H9 (cell line): ENCODE results near the gene ROPN1L. TPM values are rescaled to one million over a fixed set of nuclear protein-coding genes. Genes with fewer than 3 reads are reported as not detected.

Experiments used
- DNase-seq: peaks from one replicate; pipeline ENCODE4 v3.0.0-alpha.2; 2017
- H2AFZ ChIP-seq: one replicate; pipeline ENCODE4 v1.6.1; 2013; ENCODE audit warnings: mild to moderate bottlenecking, low read length, control low read depth, moderate library complexity
- H2AK5ac ChIP-seq: 2 replicates; pipeline ENCODE4 v1.6.1; 2013; ENCODE audit warnings: low read length, control low read depth, mixed read lengths; ENCODE audit not compliant: insufficient read length
- H2BK120ac ChIP-seq: one replicate; pipeline ENCODE4 v1.6.1; 2013; ENCODE audit warnings: low read depth, mild to moderate bottlenecking, low read length, control low read depth, inconsistent platforms; ENCODE audit not compliant: poor library complexity, severe bottlenecking
- H2BK12ac ChIP-seq: 2 replicates; pipeline ENCODE4 v1.6.1; 2013; ENCODE audit warnings: low read length, control low read depth, mixed read lengths, low read depth; ENCODE audit not compliant: insufficient read length
- H2BK15ac ChIP-seq: 2 replicates; pipeline ENCODE4 v1.6.1; 2013; ENCODE audit warnings: low read depth, low read length, control low read depth
- H2BK20ac ChIP-seq: one replicate; pipeline ENCODE4 v1.6.1; 2013; ENCODE audit warnings: low read depth, mild to moderate bottlenecking, low read length, control low read depth, inconsistent platforms; ENCODE audit not compliant: poor library complexity, severe bottlenecking
- H2BK5ac ChIP-seq: 2 replicates; pipeline ENCODE4 v1.6.1; 2013; ENCODE audit warnings: low read length, control low read depth, mixed read lengths; ENCODE audit not compliant: insufficient read length
- H3K14ac ChIP-seq: 2 replicates; pipeline ENCODE4 v1.6.1; 2013; ENCODE audit warnings: low read length, control low read depth; ENCODE audit not compliant: insufficient read depth
- H3K18ac ChIP-seq: 2 replicates; pipeline ENCODE4 v1.6.1; 2013; ENCODE audit warnings: low read depth, mild to moderate bottlenecking, mixed read lengths, low read length, control low read depth; ENCODE audit not compliant: insufficient read length
- H3K23ac ChIP-seq: 2 replicates; pipeline ENCODE4 v1.6.1; 2013; ENCODE audit warnings: low read length, control low read depth, mixed read lengths, low read depth; ENCODE audit not compliant: insufficient read length
- H3K23me2 ChIP-seq: 2 replicates; pipeline ENCODE4 v1.6.1; 2013; ENCODE audit warnings: low read depth, mild to moderate bottlenecking, mixed read lengths, low read length, control low read depth; ENCODE audit not compliant: insufficient read length, poor library complexity, severe bottlenecking
- H3K27ac ChIP-seq: 2 replicates; pipeline ENCODE4 v1.5.1; 2013; ENCODE audit warnings: low read length, control low read depth, mixed read lengths, low read depth; ENCODE audit not compliant: insufficient read length
- H3K27me3 ChIP-seq: 2 replicates; pipeline ENCODE4 v1.6.1; 2013; ENCODE audit warnings: low read length, control low read depth, inconsistent platforms; ENCODE audit not compliant: insufficient read depth
- H3K4ac ChIP-seq: 2 replicates; pipeline ENCODE4 v1.6.1; 2013; ENCODE audit warnings: low read depth, mild to moderate bottlenecking, control low read depth, inconsistent platforms, low read length, moderate library complexity
- H3K4me1 ChIP-seq: 2 replicates; pipeline ENCODE4 v1.6.1; 2013; ENCODE audit warnings: low read length, control low read depth, inconsistent platforms; ENCODE audit not compliant: insufficient read depth
- H3K4me2 ChIP-seq: 2 replicates; pipeline ENCODE4 v1.6.1; 2013; ENCODE audit warnings: low read length, control low read depth, mixed read lengths; ENCODE audit not compliant: insufficient read length, insufficient read depth
- H3K56ac ChIP-seq: 2 replicates; pipeline ENCODE4 v1.6.1; 2013; ENCODE audit warnings: low read depth, mild to moderate bottlenecking, mixed read lengths, low read length, control low read depth; ENCODE audit not compliant: insufficient read length
- H3K79me1 ChIP-seq: 2 replicates; pipeline ENCODE4 v1.6.1; 2013; ENCODE audit warnings: low read depth, mild to moderate bottlenecking, moderate library complexity, low read length, control low read depth, inconsistent platforms; ENCODE audit not compliant: insufficient read depth, poor library complexity, severe bottlenecking
- H3K79me2 ChIP-seq: 2 replicates; pipeline ENCODE4 v1.6.1; 2013; ENCODE audit warnings: low read length, control low read depth, inconsistent platforms; ENCODE audit not compliant: insufficient read depth
- H3K9ac ChIP-seq: 2 replicates; pipeline ENCODE4 v1.6.1; 2013; ENCODE audit warnings: low read length, control low read depth, mixed read lengths; ENCODE audit not compliant: insufficient read length; ENCODE audit errors: extremely low read depth
- H3K9me3 ChIP-seq: one replicate; pipeline ENCODE4 v1.6.1; 2013; ENCODE audit warnings: low read depth, low read length, inconsistent platforms; ENCODE audit not compliant: control insufficient read depth
- H3T11ph ChIP-seq: one replicate; pipeline ENCODE4 v1.6.1; 2013; ENCODE audit warnings: mild to moderate bottlenecking, low read length, control low read depth, inconsistent platforms
- H4K20me1 ChIP-seq: one replicate; pipeline ENCODE4 v1.6.1; 2013; ENCODE audit not compliant: control insufficient read depth, insufficient read length, insufficient read depth
- H4K5ac ChIP-seq: 2 replicates; pipeline ENCODE4 v1.6.1; 2013; ENCODE audit warnings: low read depth, mild to moderate bottlenecking, mixed read lengths, low read length, control low read depth; ENCODE audit not compliant: insufficient read length
- H4K8ac ChIP-seq: replicated peaks from 2 replicates; pipeline ENCODE4 v1.6.1; 2013; ENCODE audit warnings: low read length, control low read depth, mixed read lengths, low read depth; ENCODE audit not compliant: insufficient read length
- H4K91ac ChIP-seq: 2 replicates; pipeline ENCODE4 v1.6.1; 2013; ENCODE audit warnings: low read depth, mild to moderate bottlenecking, moderate library complexity, mixed read lengths, low read length, control low read depth; ENCODE audit not compliant: insufficient read length
- H3K27ac Mint-ChIP-seq, 3 experiments: 2 replicates in 2 of 3; 3 replicates in 1 of 3; pipeline ENCODE4 v1.8.0; 2020 to 2021; ENCODE audit warnings: mixed read lengths in 3 of 3, mild to moderate bottlenecking in 1 of 3, moderate library complexity in 1 of 3
- H3K27me3 Mint-ChIP-seq: 2 replicates; pipeline ENCODE4 v1.8.0; 2021; ENCODE audit warnings: low read depth, mild to moderate bottlenecking, moderate library complexity, mixed read lengths
- H3K36me3 Mint-ChIP-seq, 3 experiments: 2 replicates in 2 of 3; 3 replicates in 1 of 3; pipeline ENCODE4 v1.8.0; 2020 to 2021; ENCODE audit warnings: low read depth in 3 of 3, mixed read lengths in 3 of 3; ENCODE audit not compliant: insufficient read depth in 1 of 3
- H3K4me1 Mint-ChIP-seq, 2 experiments: 2 replicates each; pipeline ENCODE4 v1.8.0; 2020; ENCODE audit warnings: mixed read lengths in 2 of 2
- H3K4me3 Mint-ChIP-seq, 2 experiments: 2 replicates in 1 of 2; 3 replicates in 1 of 2; pipeline ENCODE4 v1.8.0; 2020 to 2021; ENCODE audit warnings: mild to moderate bottlenecking in 2 of 2, mixed read lengths in 2 of 2, moderate library complexity in 1 of 2
- H3K9me3 Mint-ChIP-seq, 2 experiments: 2 replicates in 1 of 2; 3 replicates in 1 of 2; pipeline ENCODE4 v1.8.0; 2020; ENCODE audit warnings: mild to moderate bottlenecking in 2 of 2, mixed read lengths in 2 of 2, moderate library complexity in 1 of 2
- CTCF ChIP-seq: fragments of 200-600 bp; sonication (generic); conservative IDR thresholded peaks from 3 replicates; pipeline ENCODE4 v1.8.0; 2021; ENCODE audit warnings: antibody characterized with exemption, mild to moderate bottlenecking
- WGBS: extraction: QIAGEN DNeasy Blood & Tissue Kit; methylation state at CpG from one replicate; pipeline ENCODE4 v1.1.7; 2013; ENCODE audit warnings: missing lambda C conversion rate, low lambda C conversion rate, mixed read lengths; ENCODE audit not compliant: insufficient read length; ENCODE audit errors: extremely low coverage; 5-methylcytosine and 5-hydroxymethylcytosine counted together
- total RNA-seq: library from RNA; stranded (reverse); gene quantifications from 2 replicates; pipeline ENCODE4 v1.2.1, GENCODE V29; 2021

The ROPN1L gene
- total RNA-seq, 1 experiment from 2014 or later: 0.37 TPM

- no peak overlapping the region for H4K8ac ChIP-seq
- no peak overlapping the region for H2BK5ac ChIP-seq
- no peak overlapping the region for H3K4me3 Mint-ChIP-seq
- H3K4me2 ChIP-seq: no peak overlapping the region
- no peak overlapping the region for H3K9ac ChIP-seq
- no peaks in the 10 kb centered on the region for H3K4me1 Mint-ChIP-seq
- H3T11ph ChIP-seq: no peak overlapping the region
- no peak overlapping the region for H2AK5ac ChIP-seq
- peaks cover 47 to 92% (median 81%) of the 10 kb centered on the region in 3 experiments; a peak in 6 of 7 replicates for H3K36me3 Mint-ChIP-seq
- H3K4me1 ChIP-seq: no peaks in the 10 kb centered on the region
- no peaks in the 10 kb centered on the region for H3K79me2 ChIP-seq
- no peaks in the 10 kb centered on the region for H3K27me3 Mint-ChIP-seq
- H3K23ac ChIP-seq: no peak overlapping the region
- no peak overlapping the region for H3K56ac ChIP-seq
- H3K27ac Mint-ChIP-seq: no peak overlapping the region
- no peak overlapping the region for H2BK120ac ChIP-seq
- no peaks in the 10 kb centered on the region; a peak in 1 of 5 replicates for H3K9me3 Mint-ChIP-seq
- no peak overlapping the region for H4K5ac ChIP-seq
- H2BK20ac ChIP-seq: no peak overlapping the region
- no peak overlapping the region for H3K18ac ChIP-seq
- no peak overlapping the region for H2AFZ ChIP-seq
- no peaks in the 10 kb centered on the region for H3K27me3 ChIP-seq
- H4K91ac ChIP-seq: no peak overlapping the region
- H3K23me2 ChIP-seq: no peaks in the 10 kb centered on the region
- no peak overlapping the region for H2BK15ac ChIP-seq
- no peak overlapping the region for H3K14ac ChIP-seq
- no peak for TF ChIP-seq CTCF
- no peak overlapping the region for H3K4ac ChIP-seq
- H3K27ac ChIP-seq: no peak overlapping the region
- H4K20me1 ChIP-seq: no peaks in the 10 kb centered on the region
- no peak for DNase-seq
- H3K79me1 ChIP-seq: no peaks in the 10 kb centered on the region
- no peak overlapping the region for H2BK12ac ChIP-seq
- no CpG with 5 or more reads among the region's 1 CpG for WGBS
- no peaks in the 10 kb centered on the region for H3K9me3 ChIP-seq
Measured at GRCh38 chr5:10410662-10411061, 31.0 kb upstream of the ROPN1L start.
